ENCODE measurements around the gene MC1R. TPM values are rescaled to one million over a fixed set of nuclear protein-coding genes. Genes with fewer than 3 reads are reported as not detected.

Gene MC1R
- total and polyA plus RNA-seq, 10 of the 15 experiments (the other 5 are each of a cell fraction or from before 2014, with no cell fraction given), result 0.06 to 2.3 (median 0.45) TPM

- SMC1A ChIA-PET (ENCODE audit: uncharacterized antibody, unreplicated experiment), result interaction anchor here (0.9 to 3.8 kb wide), 2 partner anchors 11 to 17 kb away, joined by 4 to 17 read pairs; no protein-coding TSS in a partner anchor
- TSS peak; percentile 95 for BruUV-seq (replicated peaks)
- TF ChIP-seq GATAD2B (conservative IDR thresholded peaks at IDR 0.05; ENCODE audit: low read depth) (peak; percentile 88; the same call in 1 of the 2 replicates), NFIC (IDR thresholded peaks at IDR 0.05; ENCODE audit: low read depth, low read length) (no peak), RB1 (IDR thresholded peaks at IDR 0.05; ENCODE audit: borderline replicate concordance) (peak; percentile 67), BCLAF1 (IDR thresholded peaks at IDR 0.05) (no peak), LARP7 (IDR thresholded peaks at IDR 0.05) (peak; percentile 80), SP1 (IDR thresholded peaks at IDR 0.05; ENCODE audit: low read depth, low read length) (no peak), MLLT1 (IDR thresholded peaks at IDR 0.05) (no peak), PKNOX1 (IDR thresholded peaks at IDR 0.05) (peak; percentile 90), RBBP5 (conservative IDR thresholded peaks at IDR 0.05) (no peak), POLR2AphosphoS5 (IDR thresholded peaks at IDR 0.05; ENCODE audit: low read length) (peak; percentile 79), POLR2AphosphoS2 (IDR thresholded peaks at IDR 0.05; ENCODE audit: low read depth, low read length) (peak; percentile 74), SREBF2 (IDR thresholded peaks at IDR 0.05; ENCODE audit: low read length) (no peak), BHLHE40 (IDR thresholded peaks at IDR 0.05; ENCODE audit: borderline replicate concordance in 1 of 2, low read depth in 2 of 2, low read length in 1 of 2) (peak; percentile 18 to 21; a peak in 1 of 4 replicates), BACH1 (IDR thresholded peaks at IDR 0.05; ENCODE audit: borderline replicate concordance) (peak; percentile 59), NRF1 (conservative IDR thresholded peaks at IDR 0.05; ENCODE audit: low read depth, low read length) (peak; percentile 64), EZH2 (IDR thresholded peaks at IDR 0.05; ENCODE audit: borderline replicate concordance, control insufficient read depth, low read depth, low read length) (no peak)
- TF ChIP-seq, protein P1, sequence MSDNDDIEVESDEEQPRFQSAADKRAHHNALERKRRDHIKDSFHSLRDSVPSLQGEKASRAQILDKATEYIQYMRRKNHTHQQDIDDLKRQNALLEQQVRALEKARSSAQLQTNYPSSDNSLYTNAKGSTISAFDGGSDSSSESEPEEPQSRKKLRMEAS (IDR thresholded peaks at IDR 0.05; ENCODE audit: low read depth, low read length), result no peak; the same call in none of the 2 replicates
Observed at GRCh38 chr16:89873109-89873971, 45.3 kb upstream of the MC1R start, which contains the start of gene TCF25. Gene TCF25, plus strand, starts transcription at chr16:89873592. Its CDS starts 76 bp downstream, at chr16:89873668.

More at GRCh38 chr16:89873109-89873971, 45.3 kb upstream of the MC1R start, which contains the start of gene TCF25:
- H2AFZ ChIP-seq (ENCODE audit: control insufficient read depth, low read depth, low read length), result peak within 1 kb of the TSS; percentile 87
- peaks cover 15% of the 10 kb centered on the region for H3K4me1 ChIP-seq (ENCODE audit: control insufficient read depth, insufficient read depth, low read length)
- intact Hi-C loops (cut with micrococcal nuclease; ENCODE audit: unreplicated experiment), result no loop called here
- CTCF ChIA-PET, result interaction anchor here (0.6 to 3.5 kb wide), 10 partner anchors 9 to 174 kb away, joined by 3 to 19 read pairs (median 4); partner anchors contain the start of gene SPATA2L
- peak within 1 kb of the TSS; percentile 99 for H3K4me3 ChIP-seq
- H3K9ac ChIP-seq (ENCODE audit: control insufficient read depth, insufficient read depth, low read length), result peak within 1 kb of the TSS; percentile 99
- no peaks in the 10 kb centered on the region; the same call in 2 of the 3 replicates for H3K9me3 ChIP-seq (replicated peaks; ENCODE audit: control insufficient read depth, insufficient read depth, low read length)
- peak within 1 kb of the TSS; percentile 100 for H3K27ac ChIP-seq (ENCODE audit: control insufficient read depth, insufficient read depth)
- RAD21 ChIA-PET (ENCODE audit: unreplicated experiment), result interaction anchor here (0.6 to 2.0 kb wide), 6 partner anchors 9 to 173 kb away, joined by 3 to 14 read pairs (median 6); no protein-coding TSS in a partner anchor
- in situ Hi-C loops (cut with MboI), result no loop called here
- H3K27me3 ChIP-seq (replicated peaks in 1 of 2; ENCODE audit: control insufficient read depth in 2 of 2, insufficient read depth in 2 of 2, low read length in 1 of 2), result no peaks in the 10 kb centered on the region
- peak within 1 kb of the TSS; percentile 90 for H3K4me2 ChIP-seq (ENCODE audit: control insufficient read depth, insufficient read depth)
- ATAC-seq (peak; percentile 58), FAIRE-seq (no peak), DNase-seq (ENCODE audit: low read depth, low spot score) (peak; percentile 43)
- H3K36me3 ChIP-seq (ENCODE audit: control insufficient read depth in 2 of 2, insufficient read depth in 2 of 2, low read length in 1 of 2), result peaks cover 0 to 7% of the 10 kb centered on the region in 2 experiments; a peak in 1 of 4 replicates
- peaks cover 3% of the 10 kb centered on the region for H4K20me1 ChIP-seq (ENCODE audit: control insufficient read depth, insufficient read depth)
- POLR2A ChIA-PET, result interaction anchor here (0.5 to 4.1 kb wide), 22 partner anchors 8 to 1209 kb away, joined by 3 to 49 read pairs (median 4); partner anchors contain the start of genes CDK10 and MC1R
- under 1% methylated on average over 85 of the region's 104 CpGs for WGBS (ENCODE audit: insufficient coverage, insufficient replicate concordance, low lambda C conversion rate, missing lambda C conversion rate)
- peaks cover 34% of the 10 kb centered on the region for H3K79me2 ChIP-seq (ENCODE audit: control insufficient read depth, insufficient read depth, low read length)
